OCI-LY3 (cell line): ENCODE data around the gene S100A16.

Experiments
- CTCF ChIP-seq: fragments of 200-600, 300-600 bp; sonication (generic); IDR thresholded peaks from 2 replicates; pipeline ENCODE4 v1.5.1; 2014; ENCODE audit warnings: antibody characterized with exemption, low read length, low read depth
- EZH2phosphoT487 ChIP-seq: fragments of 200-600 bp; shearing (Covaris generic); IDR thresholded peaks from 2 replicates; pipeline ENCODE4 v1.6.1; 2018; ENCODE audit warnings: antibody characterized with exemption, mixed run types, low read depth

DNA sequence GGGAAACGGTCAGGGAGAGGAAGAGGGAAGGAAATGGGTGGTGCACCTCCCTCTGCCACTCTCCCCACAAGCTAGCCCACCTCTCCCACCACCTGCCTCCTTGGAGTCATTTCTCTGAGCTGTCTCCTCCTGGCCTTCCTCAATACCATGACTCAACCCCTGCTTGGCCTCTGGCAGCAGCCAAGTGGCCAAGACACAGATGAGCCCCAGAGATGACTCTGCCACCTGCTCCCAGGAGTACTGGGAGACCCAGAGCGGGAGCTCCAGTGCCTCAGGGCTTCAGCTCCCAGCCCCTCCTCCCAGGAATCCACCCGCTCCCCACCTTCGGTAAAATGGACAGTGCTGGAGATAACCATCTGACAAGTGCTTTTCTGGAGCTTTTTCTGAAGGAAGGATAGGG, 2.6 kb downstream of the S100A16 start:
- no peak for TF ChIP-seq CTCF
- no peak for TF ChIP-seq EZH2phosphoT487
